EH (cell line): Measurements from ENCODE around the gene COLQ.
A peak's percentile ranks its signal among the peaks of the same experiment; 100 is the strongest.

ENCODE experiments used
- DNase-seq: peaks from one replicate; pipeline ENCODE4 v3.0.0-alpha.2; 2015; ENCODE audit warnings: low read depth

Gene COLQ

DNA sequence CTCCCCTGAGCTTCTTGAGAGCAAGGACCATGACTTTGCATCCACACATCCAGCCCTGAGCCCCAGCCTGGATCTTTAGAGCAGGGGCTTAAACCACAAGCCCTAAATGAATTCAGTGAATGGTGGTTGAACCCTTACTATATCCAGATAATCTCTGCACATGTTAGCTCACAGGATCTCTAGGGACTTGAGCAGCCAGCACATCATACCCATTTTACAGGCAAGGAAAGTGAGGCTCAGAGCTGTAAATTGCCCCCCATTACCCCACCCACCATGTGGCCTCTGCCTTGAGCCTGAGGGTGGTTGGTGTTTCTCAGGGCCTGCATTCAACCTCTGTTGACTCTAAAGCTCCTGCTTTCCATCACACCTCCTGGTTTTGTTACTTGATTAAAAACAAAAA is 66.5 kb downstream of the COLQ start:
- no peak for DNase-seq

DNA sequence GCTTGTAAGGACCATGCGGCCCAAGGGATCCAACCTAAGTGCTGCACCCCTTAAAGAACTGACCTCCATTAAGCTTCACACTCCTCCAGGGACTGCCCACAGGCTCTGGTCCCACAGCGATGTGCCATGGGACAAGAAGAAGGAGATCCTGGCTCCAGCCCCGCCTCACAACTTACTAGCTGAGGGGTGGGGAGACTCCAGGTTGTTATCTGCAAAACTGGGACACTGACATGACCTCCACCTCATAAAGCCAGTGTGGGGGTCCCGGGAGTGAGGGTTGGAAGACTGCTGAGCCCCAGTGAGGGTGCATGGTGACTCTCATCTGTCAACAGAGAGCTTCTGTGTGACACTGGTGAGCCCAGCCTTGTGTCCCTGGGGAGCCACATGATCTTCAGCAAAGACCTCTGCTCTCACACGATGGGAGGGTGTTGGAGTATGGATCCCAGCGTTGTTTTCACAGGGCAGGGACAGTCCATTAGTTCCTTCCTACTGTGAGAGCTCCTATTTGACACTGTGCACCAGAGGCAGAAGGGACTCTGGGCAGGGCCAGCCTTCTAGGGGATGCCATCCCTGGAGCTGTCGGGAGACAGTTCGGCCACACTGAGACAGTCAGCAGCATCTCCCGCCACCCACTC is 67.4 kb downstream of the COLQ start:
- no peak for DNase-seq

DNA sequence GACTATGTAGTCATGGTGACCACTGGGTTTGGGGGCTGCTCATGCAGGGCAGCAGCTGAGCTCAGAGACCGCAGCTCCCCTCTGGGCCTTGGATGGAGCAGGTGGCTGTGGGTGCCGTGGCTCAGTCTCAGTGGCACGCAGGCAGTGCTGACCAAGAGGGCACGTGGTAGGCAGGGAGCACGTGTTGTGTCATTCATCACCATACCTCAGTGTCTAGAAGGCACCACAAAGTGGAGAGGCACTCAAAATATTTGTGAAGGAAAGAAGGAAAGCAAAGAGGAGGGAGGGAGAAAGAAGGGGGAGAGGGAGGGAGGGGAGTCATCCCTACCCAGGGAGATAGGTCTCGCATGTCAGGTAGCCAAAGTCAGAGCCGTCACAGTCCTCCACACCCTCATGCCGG is 68.0 kb downstream of the COLQ start:
- DNase-seq, result no peak

DNA sequence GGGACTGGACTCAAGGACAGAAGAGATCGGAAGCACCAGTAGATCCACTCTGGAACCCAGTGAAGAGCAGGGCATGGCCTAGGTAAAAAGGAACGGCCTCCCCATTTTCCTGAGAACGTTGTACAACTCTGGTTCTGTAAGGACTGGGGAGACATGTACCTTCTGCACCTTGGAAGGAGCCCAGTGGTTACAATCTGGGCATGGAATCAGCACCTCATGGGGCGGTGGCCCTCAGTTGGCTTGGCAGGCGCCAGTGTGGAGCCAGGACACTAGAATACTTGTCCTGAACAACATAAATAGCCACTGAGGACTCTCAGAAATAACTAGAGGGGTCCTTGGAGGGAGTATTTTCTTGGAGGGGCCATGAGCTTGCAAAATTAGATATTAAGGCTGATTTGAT is 68.5 kb downstream of the COLQ start:
- no peak for DNase-seq

DNA sequence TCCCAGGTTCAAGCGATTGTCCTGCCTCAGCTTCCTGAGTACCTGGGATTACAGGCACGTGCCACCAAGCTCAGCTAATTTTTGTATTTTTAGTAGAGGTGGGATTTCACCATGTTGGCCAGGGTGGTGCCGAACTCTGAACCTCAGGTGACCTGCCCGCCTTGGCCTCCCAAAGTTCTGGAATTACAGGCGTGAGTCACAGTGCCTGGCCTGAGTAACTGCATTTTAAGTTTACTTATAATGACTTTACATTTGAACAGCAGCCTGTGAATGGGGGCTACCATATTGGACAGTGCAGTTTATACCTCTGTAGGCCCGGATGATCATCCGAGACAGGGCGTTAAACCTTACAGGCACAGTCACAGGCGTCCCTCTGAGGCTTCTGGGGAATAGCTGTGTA is 69.3 kb downstream of the COLQ start:
- no peak for DNase-seq

DNA sequence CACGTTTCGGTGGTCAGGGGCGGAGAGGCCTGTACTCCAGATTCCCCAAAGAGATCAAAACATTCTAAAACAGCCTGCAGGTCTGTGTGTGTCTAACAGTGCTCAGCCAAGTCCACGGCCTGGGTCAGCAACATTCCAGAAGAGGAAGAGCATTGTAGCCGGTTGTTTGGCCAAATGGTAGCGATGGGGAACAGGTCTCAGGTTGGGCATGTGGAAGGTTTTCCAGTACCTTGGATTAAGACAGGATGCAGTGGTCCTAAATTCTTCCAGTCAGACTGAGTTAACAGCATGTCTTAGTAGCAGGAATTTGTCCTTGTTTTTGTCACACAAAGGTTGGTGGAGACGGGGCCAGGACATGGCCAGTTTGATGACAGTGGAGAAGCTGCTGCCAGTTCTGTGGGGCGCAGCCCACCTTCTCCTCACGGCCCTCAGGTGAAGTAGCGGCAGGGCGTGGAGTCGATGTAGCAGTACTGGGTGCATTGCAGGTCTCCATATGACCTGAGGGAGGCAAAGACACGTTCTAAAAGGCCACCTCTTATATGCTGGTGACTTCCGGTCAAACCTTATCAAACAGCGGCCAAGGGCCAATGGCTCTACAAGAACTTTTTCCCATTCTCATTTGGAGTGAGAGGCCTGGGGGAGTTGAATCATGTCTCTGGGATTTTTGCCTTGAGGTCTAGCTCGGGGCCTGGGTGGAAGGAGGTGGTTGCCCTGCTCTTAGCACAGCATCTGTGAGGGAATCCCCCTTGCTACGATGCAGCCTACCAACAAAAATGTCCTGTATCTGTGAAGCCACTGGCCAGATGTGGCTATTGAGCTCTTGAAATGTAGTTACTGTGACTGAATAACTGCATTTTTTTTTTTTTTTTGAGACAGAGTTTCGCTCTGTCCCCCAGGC is 70.0 kb downstream of the COLQ start:
- DNase-seq, result no peak

DNA sequence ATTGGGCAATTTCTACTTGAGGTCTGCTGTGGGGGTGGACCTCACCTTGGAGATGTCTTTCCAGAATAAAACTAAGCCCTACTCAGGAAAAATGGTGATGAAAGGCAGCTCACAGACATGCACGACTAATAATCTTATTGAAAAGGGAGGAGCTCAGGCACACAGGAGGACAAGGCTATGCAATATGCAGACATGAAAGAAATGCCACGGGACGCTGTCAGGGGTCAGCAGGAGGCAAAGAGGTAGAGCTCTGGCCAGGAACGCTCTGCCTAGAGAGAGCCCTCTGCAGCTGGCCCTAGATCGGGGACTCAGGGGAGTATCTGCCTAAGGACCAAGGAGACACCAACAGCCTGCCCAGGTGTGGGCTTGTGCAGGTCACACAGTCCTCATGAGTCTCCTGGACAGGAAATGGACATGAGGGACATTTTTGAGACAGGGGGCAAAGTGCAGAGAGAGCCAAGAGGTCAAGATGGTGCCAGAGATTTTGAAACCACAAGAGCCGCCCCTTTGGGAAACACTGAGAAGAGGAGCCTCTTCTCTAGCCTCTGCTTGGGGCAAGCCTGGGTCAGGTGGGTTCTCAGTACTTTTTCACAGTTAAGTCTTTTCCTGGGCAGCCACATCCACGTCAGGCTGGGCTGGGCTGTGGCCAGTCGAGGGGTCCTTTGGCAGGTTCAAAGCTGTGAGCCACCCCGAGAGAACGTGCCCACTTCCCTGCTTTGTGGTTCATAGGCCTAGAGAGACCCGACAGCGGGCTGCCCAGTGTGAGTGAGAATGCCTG is 70.9 kb downstream of the COLQ start:
- no peak for DNase-seq

DNA sequence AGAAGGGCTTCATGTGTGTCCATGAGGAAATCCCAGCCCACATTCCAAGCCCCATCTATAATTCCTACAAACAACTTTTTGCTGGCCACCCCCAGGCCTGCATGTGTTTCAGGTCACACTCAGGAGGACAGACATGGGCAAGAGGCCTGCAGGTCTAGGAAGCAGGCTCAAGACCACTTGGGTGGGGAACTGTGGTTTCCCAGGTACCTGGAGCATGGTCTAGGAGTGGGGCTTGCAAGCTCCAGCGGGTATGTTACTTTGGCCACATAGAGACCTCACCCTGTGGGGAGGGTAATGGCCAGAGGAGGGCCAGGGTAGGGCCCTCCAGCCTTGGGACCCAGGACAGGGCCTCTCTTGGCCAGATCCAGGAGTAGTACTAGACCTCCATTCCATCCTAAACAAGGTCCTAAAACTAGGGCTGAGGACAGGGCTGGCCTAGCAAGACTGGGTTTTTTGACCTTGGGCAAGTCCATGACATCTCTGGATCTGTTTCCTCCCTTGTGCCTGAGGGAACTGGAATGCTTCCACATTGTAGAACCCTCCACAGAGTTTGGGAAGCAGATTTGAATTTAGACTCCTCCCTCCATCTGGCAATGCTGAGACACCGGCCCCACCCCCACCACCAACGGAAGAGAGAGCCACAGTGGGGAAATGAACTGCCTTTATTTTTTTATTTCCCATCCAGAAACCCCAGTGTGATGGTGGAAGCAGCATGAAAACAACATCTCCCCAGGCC is 71.8 kb downstream of the COLQ start:
- DNase-seq, result no peak

DNA sequence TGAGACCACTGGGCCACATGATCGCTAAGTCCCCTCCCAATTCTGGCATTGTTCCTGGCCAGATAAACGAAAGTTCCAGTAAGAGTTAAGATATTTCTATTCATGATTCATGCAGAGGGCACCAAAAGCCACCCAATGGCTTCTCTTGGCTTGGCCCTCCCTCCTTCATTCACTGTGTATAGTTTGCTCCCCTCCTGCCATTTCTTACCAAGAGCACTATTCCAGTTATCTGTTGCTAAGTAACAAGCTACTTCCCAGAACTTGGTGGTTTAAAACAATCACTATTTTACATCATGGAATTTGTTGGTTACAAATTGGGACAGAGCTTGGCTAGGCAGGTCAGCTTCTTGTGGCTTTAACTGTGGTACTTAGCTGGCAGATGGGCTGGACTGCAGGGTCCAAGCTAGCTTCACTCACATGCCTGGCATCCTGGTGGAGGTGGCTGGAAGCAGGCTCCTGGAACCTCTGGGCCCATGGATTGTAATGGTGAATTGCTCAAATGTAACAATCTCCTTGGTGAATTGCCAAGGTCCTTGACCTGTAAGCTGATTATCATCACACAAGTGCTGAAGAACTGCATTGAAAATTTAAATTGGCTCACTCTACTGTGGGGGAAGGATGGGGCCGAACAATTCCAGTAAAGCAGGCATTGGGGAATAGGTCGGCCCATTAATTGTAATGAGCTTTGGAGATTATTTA is 77.5 kb downstream of the COLQ start:
- peak; percentile 54 for DNase-seq

DNA sequence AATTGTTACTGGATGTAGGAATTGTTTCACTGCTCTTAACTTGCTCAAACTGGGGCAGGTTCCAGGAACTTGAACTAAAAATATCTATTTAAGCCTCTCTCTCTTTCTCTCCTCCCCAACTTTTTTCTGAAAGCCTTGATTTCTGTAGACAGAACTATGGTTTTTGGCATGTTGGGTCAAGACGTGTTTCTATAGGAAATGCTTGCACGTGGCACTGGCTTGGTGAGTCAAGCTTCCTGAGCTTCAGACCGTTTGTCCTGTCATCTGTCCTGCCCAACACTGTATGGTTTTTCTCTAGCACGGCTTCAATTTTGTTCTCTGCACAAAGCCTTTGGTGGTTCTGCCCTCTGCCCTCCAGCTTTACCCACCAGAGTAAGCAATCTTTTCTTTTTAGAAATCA is 80.6 kb downstream of the COLQ start:
- no peak for DNase-seq

DNA sequence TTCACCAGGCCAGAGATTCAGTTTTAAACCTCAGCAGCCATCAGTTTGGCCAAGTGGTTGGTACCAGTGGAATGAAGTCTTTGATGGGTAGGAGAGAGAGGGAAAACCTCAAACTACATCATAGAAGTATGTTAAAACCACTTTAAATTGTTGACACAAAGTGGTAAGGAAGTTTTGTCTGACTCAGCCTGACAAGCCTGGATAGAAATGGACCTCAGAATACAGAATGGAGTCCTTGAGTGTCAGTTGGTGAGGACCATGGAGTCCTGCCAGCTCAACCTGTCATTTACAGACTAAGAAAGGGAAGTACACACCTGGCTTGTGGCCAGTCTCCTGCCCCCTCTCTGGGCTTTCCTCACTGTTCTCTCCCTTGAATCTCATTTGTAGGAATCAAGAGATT is 82.0 kb downstream of the COLQ start:
- peak; percentile 34 for DNase-seq

DNA sequence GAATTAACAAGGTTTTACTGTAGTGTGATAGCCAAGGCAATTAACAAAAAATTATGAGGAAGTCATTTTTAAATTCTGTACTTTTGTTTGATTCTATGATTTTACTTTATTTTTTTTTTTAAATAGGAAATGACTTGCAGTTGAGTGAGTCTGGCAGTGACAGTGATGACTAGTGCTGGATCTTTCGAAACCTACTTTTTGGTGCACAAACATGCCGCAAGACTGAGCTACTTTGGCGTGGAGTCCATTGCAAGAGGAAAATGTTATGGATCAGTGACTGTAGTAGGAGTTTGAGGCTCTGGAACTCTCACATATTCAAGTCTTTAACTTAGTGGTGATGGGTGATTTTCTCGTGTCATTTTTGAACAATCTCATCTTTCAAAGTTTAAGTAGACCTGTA is 82.5 kb downstream of the COLQ start:
- peak; percentile 41 for DNase-seq

DNA sequence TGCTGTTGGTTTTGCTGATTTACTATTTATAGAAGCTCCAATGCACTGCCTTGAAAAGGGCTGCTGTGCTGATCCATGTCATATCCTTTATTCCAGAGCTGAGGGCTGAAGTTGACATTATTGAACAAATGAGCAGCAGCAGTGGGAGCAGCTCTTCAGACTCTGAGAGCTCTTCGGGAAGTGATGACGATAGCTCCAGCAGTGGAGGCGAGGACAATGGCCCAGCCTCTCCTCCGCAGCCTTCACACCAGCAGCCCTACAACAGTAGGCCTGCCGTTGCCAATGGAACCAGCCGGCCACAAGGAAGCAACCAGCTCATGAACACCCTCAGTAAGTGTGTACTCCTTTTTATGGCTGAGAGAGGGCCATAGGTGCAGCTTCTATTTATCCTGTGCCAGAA is 85.3 kb downstream of the COLQ start:
- DNase-seq, result no peak

DNA sequence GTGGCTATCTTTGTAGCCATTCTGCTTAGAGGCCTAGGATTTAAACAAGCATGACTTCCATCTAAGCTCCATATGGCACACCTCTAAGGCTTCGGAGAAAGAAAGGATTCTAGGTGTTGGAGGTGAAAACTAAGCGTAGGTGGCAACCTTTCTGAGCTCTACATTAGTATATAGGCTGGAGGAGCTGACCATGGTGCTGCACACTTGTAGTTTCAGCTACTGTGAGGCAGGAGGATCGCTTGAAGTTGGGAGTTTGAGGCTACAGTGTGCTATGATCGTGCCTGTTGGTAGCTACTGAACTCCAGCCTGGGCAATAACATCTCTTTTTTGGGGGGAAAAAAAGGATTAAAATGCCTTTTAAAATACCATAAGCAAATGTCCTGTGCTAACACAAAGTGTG is 86.8 kb downstream of the COLQ start:
- DNase-seq, result no peak

DNA sequence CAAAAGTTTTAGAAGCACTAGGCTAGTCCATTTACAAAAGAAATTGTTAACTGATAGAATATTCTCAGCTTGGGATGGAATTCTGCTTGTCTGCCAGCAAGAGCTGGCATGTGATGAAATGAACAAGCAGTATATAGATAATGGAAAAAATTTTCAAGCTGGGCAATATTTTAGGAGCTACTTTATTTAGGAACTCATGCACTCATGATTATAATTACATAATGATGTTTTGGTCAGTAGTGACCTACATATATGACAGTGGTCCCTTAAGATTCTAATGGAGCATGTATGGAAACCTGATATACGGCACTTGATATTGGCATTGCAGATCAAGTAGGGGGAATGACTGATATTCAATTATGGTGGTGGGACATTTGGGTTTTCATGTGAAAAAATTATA is 88.0 kb downstream of the COLQ start:
- no peak for DNase-seq

DNA sequence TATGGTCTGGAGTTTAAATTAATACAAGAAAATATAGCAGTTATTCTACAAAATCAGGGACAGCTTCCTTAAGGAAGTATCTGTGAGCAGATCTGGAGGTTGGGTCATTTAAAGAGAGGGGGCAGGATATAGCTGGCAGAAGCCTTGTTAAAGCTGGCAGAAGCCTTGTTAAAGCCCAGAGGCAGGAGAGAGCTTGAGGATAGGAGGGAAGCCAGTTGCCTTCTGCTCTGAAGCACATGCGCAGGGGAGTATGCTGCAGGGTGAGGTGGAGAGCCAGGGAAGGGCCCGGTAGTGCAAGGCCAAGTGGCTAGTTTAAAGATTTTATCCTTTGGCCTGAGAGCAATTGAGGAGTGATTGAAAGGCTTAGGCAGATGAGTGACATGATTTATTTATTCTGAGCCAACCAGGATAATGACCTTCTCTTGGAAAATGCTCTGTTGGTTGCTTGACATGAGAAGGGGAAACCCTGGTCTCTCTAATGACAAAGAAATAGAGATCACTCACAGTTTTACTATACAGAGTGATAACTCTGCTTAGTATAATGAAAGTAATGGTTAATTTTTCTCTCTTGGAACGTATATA is 90.2 kb downstream of the COLQ start:
- no peak for DNase-seq

DNA sequence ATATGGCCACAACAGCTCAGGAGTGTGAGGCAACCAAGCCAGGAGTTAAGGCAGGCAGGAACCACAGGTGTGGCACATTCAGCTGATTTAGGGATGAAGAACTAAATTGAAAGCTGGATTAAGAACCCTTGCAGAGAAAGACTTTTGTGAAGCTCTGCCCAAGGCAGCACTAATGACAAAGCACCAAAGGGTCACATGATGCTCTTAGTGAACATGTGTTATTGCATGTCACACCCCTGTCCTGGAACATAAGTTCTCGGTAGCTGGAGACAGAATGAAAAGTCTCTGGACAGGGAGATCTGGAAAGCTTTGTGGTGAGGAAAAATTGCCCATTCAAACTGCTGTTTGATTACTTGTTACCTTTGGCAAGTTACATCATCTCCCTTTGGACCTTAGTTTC is 90.9 kb downstream of the COLQ start:
- DNase-seq, result no peak

DNA sequence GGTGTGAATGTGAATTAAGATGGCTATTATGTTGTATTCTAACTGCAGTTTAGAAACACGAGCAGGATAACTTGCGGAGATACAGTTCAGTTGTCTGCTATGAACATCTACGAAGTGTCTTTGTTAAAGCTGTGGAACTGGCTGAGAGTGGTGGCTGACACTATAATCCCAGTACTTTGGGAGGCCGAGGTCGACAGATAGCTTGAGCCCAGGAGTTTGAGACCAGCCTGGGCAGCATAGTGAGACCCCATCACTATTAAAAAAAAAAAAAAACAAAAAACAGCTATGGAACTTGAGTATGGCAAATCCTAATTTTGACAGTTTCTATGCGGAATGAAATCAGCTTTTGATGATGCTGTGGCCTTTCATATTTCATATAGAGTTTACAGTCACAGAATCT is 92.4 kb downstream of the COLQ start:
- no peak for DNase-seq

DNA sequence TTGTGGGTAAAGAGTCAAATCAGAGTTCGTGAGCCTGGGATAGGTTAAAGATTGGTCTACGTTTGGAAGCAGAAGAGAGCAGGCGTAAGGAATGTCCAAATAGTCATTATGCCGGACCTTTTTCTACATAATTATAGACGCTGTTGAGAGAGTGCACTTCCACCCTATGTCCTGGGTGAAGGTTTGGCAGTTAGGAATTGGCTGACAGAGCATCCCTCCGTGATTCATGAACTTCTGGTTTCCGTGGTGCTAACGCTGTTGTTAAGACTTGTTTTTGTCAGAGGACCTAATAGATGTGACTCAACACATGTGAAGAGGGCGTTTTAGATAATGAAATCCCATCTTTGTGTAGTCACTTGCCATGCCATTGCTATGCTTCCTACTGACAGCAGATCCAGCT is 93.0 kb downstream of the COLQ start:
- DNase-seq, result peak; percentile 76

DNA sequence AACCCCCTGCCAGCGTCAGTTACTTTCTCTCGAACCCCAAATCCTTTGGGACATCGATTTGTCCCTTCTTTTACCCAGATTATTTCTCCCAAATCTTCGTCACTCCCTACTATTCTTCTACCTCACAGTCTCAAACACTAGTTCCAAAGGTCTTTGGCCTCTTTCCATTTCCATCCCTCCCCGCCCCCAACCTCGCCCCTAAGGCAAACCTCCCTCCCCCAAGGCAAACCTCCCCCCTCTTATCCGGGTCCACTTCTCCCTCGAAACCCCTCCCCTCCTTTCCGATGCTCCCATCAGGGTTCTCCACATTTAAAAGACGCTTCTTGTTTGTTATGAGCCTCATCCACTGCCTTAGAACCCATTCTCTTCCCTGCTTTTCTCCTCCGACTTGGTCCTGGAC is 93.5 kb downstream of the COLQ start:
- no peak for DNase-seq

DNA sequence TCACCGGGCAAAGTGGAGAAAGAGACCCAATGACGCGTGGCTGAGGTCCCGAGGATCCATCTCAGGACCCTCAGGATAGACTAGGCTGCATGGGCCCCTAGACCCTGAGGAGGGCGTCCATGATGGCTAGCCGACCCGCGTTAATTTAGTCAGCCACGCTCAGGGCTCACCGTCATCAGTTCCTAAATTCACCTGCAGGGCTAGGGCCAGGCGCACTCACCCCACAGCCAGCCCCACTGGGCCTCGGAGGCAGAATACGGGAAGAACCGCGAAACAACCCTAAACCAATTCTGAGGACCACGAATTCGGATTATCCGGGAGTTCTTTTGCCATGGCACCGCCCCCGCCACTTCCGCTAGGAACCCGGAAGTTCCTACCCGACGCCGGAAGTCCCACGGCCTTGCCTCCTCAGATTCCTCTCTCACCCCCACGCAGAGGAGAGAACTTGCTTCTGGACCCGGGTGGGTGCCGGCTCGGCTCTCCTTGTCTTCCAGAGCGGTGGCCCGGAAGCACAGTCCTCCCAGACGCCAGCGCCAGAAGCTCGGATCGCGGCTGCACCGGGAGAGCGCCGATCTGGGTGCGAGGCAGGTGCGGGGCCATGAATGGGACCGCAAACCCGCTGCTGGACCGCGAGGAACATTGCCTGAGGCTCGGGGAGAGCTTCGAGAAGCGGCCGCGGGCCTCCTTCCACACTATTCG is 94.2 kb downstream of the COLQ start, which contains the start of the genes EAF1 and METTL6:
TSS of gene EAF1 (plus strand) at position 417 of the 699 bp plus-strand sequence. CDS start at position 599, 182 bp downstream.
TSS of gene METTL6 (minus strand) at position 363 of the 699 bp plus-strand sequence. CDS start 1,033 bp downstream, outside the sequence.
- peak; percentile 82 for DNase-seq
